Stimulated activated CD4-positive, alpha-beta T cell treated with anti-CD3 and anti-CD28 coated beads, TNF-alpha, amount 100 ng/mL, for 24 hours (primary cell): Measurements from ENCODE around the gene PRKN.

Experiments used
- DNase-seq, 3 experiments: peaks; one replicate each; pipeline ENCODE4 v3.0.0-alpha.2; 2020; ENCODE audit warnings: low read depth in 3 of 3

The PRKN gene

GRCh38 chr6:161667957-161668356 is 1059.6 kb downstream of the PRKN start:
- DNase-seq = no peak

DNA sequence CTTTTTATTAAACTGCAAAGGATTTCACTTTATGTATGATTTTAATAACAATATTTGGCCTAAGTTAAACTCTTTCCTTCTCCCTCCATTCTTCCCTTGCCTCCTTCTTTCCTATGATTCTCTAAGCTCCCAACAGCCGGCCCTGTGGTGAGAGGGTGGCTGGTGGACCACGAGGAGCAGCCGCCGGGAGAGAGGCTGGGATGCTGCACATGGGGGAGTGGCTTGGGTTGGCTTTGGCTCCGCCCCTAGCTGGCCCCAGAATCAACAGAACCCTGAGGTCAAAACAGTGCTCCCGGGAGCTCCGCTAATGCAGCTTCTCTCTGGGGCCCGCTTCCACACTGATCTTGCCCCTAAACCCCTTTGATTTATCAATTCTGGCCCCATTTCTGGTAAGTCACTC is 1063.9 kb downstream of the PRKN start:
- DNase-seq = no peak

GRCh38 chr6:161660666-161661571 is 1066.6 kb downstream of the PRKN start:
- DNase-seq = no peak

- no peak for DNase-seq
These were observed 1069.4 kb downstream of the PRKN start for GRCh38 chr6:161658211-161658610.

- no peak for DNase-seq
These were observed 1073.4 kb downstream of the PRKN start for GRCh38 chr6:161654209-161654608.

- no peak for DNase-seq
These were observed 1075.6 kb downstream of the PRKN start for GRCh38 chr6:161651949-161652348.

GRCh38 chr6:161649841-161650240 is 1077.7 kb downstream of the PRKN start:
- no peak for DNase-seq

DNA sequence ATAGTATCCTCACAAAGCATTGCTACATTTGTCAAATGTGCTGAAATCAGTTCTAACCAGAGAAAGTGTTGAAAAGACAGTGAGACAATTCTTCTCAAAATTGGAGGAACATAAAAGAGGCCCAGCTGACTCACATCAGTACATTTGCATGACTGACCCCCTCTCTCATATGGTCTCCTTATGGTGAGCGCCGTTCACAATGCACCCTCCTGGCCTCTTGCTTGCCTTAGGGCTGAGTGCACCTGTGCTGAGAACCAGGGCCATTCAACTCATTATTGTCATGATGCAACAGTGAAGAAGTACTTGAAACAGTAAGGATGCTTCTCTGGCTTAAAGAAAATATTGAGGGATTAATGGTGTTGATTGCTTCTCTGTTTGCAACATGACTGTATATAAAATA is 1078.5 kb downstream of the PRKN start:
- DNase-seq = no peak

DNA sequence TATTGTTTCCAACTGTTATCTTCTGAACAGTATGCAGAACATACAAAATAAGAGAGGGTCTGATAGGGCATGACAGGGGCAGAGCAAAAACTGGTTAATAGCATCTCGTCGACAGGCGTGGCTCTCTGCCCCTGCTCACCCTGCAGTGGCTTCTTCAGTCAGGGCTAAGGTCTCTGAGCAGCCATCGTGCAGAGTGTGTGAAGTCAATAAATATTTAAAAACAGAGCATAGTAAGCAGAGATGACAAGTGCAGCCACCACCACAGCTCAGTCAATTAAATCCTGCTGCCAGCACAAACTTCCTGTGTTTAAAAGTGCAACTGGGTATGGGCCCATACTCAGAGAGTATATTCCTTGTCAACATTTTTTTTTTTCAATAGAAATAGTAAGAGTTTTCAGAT is 1080.3 kb downstream of the PRKN start:
- DNase-seq = no peak

GRCh38 chr6:161644521-161644920 is 1083.0 kb downstream of the PRKN start:
- DNase-seq = no peak

- DNase-seq = no peak
These were observed 1086.4 kb downstream of the PRKN start for GRCh38 chr6:161641175-161641574.

GRCh38 chr6:161639772-161640171 is 1087.8 kb downstream of the PRKN start:
- DNase-seq = no peak

DNA sequence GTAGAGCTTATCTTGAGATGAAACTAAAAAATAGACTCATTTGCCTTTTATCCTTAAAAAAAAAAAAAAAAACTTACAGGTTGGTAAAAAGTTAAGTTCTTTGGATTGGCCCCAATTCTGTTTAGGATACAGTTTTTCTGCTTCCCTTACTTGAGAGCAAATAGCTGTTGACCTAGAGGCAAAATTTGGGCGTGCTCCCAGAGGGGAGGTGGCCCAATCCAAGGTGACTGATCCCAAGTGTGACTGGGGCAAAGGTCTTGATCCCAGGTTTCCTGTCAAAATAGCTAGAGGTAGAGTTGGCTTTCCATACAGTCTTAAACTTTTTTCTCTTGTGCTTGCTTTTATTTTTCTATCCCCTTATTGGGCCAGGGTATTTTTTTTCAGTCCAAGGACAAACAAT is 1089.9 kb downstream of the PRKN start:
- no peak for DNase-seq

GRCh38 chr6:161636882-161637430 is 1090.6 kb downstream of the PRKN start:
- DNase-seq = no peak

DNA sequence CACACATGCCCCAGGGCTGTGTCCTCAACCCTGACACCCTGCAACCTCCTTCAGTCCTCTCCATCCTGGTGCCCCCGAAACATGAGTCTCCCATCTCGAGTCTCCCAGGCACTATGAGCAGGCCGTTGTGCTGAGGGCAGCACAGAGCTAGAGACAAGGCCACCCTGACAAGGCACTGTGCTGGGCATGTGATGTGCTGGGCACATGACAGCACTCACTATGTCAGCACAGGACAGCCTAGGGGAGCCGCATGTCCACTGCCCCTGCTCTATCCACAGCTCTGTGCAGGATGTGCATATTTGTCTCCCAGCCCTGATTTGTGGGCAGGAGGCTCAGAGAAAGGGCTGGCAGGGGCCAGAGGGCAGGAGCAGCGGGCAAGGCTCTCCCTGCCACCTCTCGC is 1091.6 kb downstream of the PRKN start:
- no peak for DNase-seq

GRCh38 chr6:161634916-161635315 is 1092.7 kb downstream of the PRKN start:
- no peak for DNase-seq

DNA sequence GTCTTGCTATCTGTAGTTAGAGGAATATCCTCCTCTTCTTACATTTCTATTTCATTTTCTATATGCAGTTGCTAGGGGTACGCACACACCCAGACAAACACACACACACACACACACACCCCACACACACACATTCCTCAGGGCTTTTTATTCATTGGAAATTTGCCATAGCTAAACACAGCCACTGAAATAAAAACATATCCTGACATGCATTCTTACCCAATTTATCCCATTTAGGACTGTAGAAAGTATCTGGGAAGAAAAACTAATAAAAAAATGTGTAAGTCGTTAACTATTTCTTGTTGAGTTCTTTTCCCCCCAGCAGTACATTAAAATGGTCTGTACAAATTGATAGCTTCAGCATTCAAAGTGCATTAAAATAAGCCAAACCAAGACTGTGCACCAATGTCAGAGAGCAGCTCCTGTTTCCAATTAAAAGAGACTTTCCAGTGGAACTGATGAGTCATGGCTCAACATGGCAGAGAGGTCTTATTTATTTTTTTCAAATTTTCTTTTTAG is 1095.8 kb downstream of the PRKN start:
- no peak for DNase-seq

- no peak for DNase-seq
These were observed 1096.9 kb downstream of the PRKN start for GRCh38 chr6:161630674-161631073.

DNA sequence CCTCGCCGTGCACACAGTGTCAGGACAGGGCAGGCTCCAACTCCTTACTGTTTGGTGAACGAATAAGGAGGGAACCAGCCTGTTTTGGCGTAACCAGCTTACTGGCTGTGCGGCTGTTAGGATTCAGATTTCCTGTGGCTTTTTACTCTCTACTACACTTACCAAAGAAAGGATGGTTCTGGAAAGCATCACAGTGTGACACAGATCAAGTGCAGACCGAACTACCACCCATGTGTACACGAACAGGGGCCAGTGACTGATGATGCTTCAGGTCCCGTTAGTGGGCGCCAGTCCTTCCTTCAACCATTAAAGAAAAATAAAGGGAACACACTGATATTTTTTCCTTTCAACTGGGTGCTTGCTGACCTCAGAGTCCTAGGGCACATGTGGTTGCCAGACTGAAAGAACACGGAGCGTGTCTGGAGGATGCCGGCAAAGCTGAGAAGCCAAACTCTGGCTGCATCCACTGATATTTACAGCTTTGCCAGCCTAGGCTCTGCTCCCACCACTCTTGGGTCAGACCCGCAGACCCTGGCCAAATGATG is 1101.4 kb downstream of the PRKN start:
- no peak for DNase-seq

GRCh38 chr6:161624111-161624510 is 1103.5 kb downstream of the PRKN start:
- no peak for DNase-seq

DNA sequence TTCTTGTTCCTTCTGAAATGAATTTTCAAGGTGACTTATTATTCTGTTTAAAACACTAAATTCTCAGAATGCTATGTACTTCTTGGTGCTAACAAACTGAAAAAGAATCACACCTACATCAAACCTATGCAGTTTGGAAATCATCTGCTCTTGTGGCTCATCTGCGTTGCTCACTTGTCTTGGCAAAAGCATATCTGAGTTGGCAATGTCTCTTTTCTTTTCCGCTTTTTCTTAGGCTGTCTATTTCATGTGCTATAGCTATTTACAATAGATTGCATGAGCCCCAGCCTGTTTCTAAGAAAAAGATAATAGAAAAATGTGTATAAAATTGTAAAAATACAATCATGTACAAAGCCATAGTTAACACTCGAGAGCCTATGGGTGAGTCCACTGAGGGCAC is 1104.8 kb downstream of the PRKN start:
- no peak for DNase-seq

DNA sequence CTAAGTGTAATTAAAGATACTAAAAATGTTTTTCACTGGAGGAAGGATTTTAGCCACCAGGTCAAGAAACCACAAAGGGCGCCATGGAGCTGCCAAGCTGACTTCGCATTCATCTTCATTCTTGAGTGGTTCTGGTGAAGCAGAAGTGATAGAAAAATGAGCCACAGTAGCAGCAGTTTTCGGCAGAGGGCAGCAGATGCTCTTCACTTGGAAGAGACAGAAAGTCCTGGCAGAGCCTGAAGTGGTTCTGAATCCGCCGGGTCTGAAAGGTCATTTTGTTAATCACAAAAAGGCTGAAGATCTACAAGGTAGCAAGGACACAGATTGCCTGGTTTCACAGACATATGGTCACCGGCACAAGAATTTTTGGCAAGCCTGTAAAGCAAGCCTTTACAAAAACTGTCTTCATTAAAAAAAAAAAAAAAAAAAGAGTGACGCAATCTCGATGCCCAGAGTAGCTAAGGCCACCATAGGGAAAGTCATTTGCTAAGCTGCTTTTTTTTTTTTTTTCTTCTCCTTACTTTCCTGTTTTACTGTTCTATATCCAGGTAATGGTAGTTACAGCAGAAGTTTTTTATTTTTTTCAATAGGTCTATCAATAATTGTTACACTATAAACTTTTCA is 1108.6 kb downstream of the PRKN start:
- DNase-seq = no peak

DNA sequence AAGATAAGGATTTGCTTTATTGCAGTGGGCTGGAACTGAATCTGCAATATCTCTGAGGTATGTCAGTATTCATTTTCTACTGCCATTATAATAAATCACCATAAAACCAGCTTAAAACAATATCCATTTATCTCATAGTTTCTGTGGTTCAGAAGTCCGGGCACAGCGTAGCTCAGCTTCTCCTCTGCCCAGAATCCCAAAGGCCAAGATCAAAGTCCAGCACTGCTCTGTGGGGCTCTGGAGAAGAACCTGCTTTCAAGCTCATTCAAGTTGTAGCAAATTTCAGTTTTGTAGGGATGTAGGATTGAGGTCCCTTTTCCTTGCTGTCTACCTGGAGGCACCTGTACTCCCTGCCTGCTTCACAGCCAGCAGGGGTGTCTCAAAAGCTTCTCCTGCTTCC is 1113.9 kb downstream of the PRKN start:
- no peak for DNase-seq
